ENCODE data around the gene ZAP70. TPM values are rescaled to one million over a fixed set of nuclear protein-coding genes. Genes with fewer than 3 reads are reported as not detected.

ZAP70 gene
- total and polyA plus RNA-seq, 8 donors: 1.4 to 8.3 (median 2.2) TPM

DNA sequence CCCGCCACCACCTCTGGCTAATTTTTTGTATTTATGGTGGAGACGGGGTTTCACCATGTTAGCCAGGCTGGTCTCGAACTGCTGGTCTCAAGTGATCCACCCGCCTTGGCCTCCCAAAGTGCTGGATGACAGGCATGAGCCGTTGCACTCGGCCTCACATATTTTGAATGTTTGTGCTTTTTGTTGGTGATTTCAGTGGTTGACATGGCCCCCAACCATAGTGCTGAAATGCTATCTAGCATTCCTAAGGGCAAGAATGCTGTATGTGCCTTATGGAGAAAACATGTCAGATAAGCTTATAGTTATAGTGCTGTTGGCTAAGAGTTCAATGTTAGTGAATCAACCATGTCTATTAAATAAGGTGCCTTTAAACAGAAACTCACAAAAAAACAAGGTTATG is 8.9 kb downstream of the ZAP70 start:
- no peak overlapping the region for H3K27ac ChIP-seq
- H3K9me3 ChIP-seq: no peaks in the 10 kb centered on the region
- no peak for ATAC-seq
- peaks cover 0 to 23% of the 10 kb centered on the region in 2 donors for H3K27me3 ChIP-seq
- no peaks in the 10 kb centered on the region for H3K36me3 ChIP-seq
- intact Hi-C loops (cut with DNase I): no loop called here
- TF ChIP-seq, protein P1, sequence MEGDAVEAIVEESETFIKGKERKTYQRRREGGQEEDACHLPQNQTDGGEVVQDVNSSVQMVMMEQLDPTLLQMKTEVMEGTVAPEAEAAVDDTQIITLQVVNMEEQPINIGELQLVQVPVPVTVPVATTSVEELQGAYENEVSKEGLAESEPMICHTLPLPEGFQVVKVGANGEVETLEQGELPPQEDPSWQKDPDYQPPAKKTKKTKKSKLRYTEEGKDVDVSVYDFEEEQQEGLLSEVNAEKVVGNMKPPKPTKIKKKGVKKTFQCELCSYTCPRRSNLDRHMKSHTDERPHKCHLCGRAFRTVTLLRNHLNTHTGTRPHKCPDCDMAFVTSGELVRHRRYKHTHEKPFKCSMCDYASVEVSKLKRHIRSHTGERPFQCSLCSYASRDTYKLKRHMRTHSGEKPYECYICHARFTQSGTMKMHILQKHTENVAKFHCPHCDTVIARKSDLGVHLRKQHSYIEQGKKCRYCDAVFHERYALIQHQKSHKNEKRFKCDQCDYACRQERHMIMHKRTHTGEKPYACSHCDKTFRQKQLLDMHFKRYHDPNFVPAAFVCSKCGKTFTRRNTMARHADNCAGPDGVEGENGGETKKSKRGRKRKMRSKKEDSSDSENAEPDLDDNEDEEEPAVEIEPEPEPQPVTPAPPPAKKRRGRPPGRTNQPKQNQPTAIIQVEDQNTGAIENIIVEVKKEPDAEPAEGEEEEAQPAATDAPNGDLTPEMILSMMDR (IDR thresholded peaks at IDR 0.05): no peak
- peaks cover 0 to 4% of the 10 kb centered on the region in 2 donors for H3K4me1 ChIP-seq
- DNase-seq: no peak
- H3K4me3 ChIP-seq: no peak overlapping the region

GRCh38 chr2:97723156-97724072 is 10.0 kb downstream of the ZAP70 start:
- DNase-seq (peak in 1 of 4 donors; percentile 73), ATAC-seq (no peak)
- H3K4me1 ChIP-seq: peaks cover 0 to 4% of the 10 kb centered on the region in 2 donors
- TF ChIP-seq, protein P1 (IDR thresholded peaks at IDR 0.05): no peak
- no peaks in the 10 kb centered on the region for H3K36me3 ChIP-seq
- no peak overlapping the region for H3K4me3 ChIP-seq
- intact Hi-C loops (cut with DNase I): no loop called here
- H3K27me3 ChIP-seq: peaks cover 0 to 23% of the 10 kb centered on the region in 2 donors
- H3K27ac ChIP-seq: no peak overlapping the region
- no peaks in the 10 kb centered on the region for H3K9me3 ChIP-seq

- no peak for ATAC-seq
- no peak for DNase-seq
These were observed 10.7 kb downstream of the ZAP70 start for GRCh38 chr2:97724073-97724410.

DNA sequence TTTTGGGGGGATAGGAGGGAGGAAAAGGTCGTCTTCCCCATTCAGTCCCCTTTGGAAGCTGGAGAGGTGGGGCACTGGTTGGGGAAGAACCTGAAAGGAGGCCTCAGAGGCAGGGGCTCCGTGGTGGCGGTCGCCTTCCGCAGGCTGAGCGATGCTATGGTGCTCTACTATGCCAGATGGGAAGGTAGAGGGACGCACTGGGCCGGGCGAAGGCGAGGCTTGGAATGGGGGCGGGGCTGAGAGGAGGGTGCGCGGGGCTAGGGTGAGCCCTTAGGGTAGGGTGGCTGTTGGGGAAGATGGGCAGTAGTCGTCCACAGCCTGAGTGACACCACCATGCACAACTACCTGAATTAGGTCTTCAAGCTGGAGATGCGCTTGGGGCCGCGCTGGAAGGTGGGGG is 11.1 kb downstream of the ZAP70 start:
- intact Hi-C loops (cut with DNase I): no loop called here
- Histone ChIP-seq H3K4me1 (no peaks in the 10 kb centered on the region), H3K36me3 (no peaks in the 10 kb centered on the region), H3K27ac (no peak overlapping the region), H3K27me3 (peaks cover 0 to 23% of the 10 kb centered on the region in 2 donors), H3K9me3 (no peaks in the 10 kb centered on the region), H3K4me3 (no peak overlapping the region)
- TF ChIP-seq, protein P1 (IDR thresholded peaks at IDR 0.05): no peak
- ATAC-seq (no peak), DNase-seq (peak in 1 of 4 donors; percentile 47)

More at GRCh38 chr2:97724073-97724410, 10.7 kb downstream of the ZAP70 start:
- H3K36me3 ChIP-seq: no peaks in the 10 kb centered on the region
- H3K9me3 ChIP-seq: no peaks in the 10 kb centered on the region
- peaks cover 0 to 23% of the 10 kb centered on the region in 2 donors for H3K27me3 ChIP-seq
- TF ChIP-seq, protein P1 (IDR thresholded peaks at IDR 0.05): no peak
- H3K4me3 ChIP-seq: no peak overlapping the region
- no peaks in the 10 kb centered on the region for H3K4me1 ChIP-seq
- intact Hi-C loops (cut with DNase I): no loop called here
- H3K27ac ChIP-seq: no peak overlapping the region

GRCh38 chr2:97724946-97725688 is 11.7 kb downstream of the ZAP70 start:
- Histone ChIP-seq H3K9me3 (peaks cover 0 to 2% of the 10 kb centered on the region in 2 donors), H3K4me3 (no peak overlapping the region), H3K4me1 (no peaks in the 10 kb centered on the region), H3K36me3 (no peaks in the 10 kb centered on the region), H3K27me3 (peaks cover 0 to 23% of the 10 kb centered on the region in 2 donors), H3K27ac (no peak overlapping the region)
- TF ChIP-seq, protein P1 (IDR thresholded peaks at IDR 0.05): no peak
- ATAC-seq (no peak), DNase-seq (peak in 1 of 4 donors; percentile 61)
- intact Hi-C loops (cut with DNase I): no loop called here
